Stimulated activated memory B cell treated with anti-CD40 and anti-IgM and Interleukin-4, amounts not matched to agents 10 μg/mL and 1 μg/mL and 100 μg/mL, for 72 hours (primary cell): ENCODE measurements around the gene ARHGAP24.
A peak's percentile ranks its signal among the peaks of the same experiment; 100 is the strongest.
"Not testable (repeated sequence)": the region's sequence is repeated elsewhere in the genome, so short reads cannot be mapped to it uniquely, and the experiment has no call there.

Source experiments
- ATAC-seq: fragments of 150-1000 bp; cut with Tn5 transposase; 2 replicates; pipeline ENCODE4 v1.10.0; 2021
- H3K27ac Mint-ChIP-seq: one replicate; pipeline ENCODE4 v1.8.0; 2022; ENCODE audit warnings: mild to moderate bottlenecking, mixed read lengths
- H3K27me3 Mint-ChIP-seq: one replicate; pipeline ENCODE4 v1.8.0; 2022; ENCODE audit warnings: mixed read lengths
- H3K36me3 Mint-ChIP-seq: one replicate; pipeline ENCODE4 v1.8.0; 2022; ENCODE audit warnings: mixed read lengths
- H3K4me1 Mint-ChIP-seq: one replicate; pipeline ENCODE4 v1.8.0; 2022; ENCODE audit warnings: mixed read lengths
- H3K4me3 Mint-ChIP-seq: one replicate; pipeline ENCODE4 v1.8.0; 2022; ENCODE audit warnings: mild to moderate bottlenecking, moderate library complexity, mixed read lengths
- H3K9me3 Mint-ChIP-seq: one replicate; pipeline ENCODE4 v1.8.0; 2022; ENCODE audit warnings: mixed read lengths

Gene ARHGAP24

DNA sequence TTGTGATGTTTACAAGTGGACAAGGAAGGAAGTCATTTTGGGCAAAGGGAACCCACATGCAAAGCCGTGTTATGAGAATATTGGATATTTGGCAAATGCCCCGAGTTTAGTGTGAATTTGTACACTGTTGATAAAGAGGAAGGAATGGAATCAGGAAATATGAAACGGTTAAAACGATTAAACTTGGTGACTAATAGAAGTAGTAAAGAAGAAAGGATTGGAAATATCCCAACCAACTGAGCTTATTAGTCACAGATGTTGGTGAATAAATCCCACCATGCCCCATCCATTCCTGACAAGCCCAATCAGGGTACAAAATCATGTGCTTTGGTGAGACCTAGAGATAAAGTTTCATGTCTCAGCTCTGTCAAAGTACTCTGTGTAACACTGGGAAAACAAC is 22.0 kb downstream of the ARHGAP24 start:
- H3K27ac Mint-ChIP-seq = peak overlapping the region; percentile 90
- peaks cover 13% of the 10 kb centered on the region for H3K36me3 Mint-ChIP-seq
- peaks cover 2% of the 10 kb centered on the region for H3K9me3 Mint-ChIP-seq
- no peak overlapping the region for H3K4me3 Mint-ChIP-seq
- peaks cover 74% of the 10 kb centered on the region for H3K4me1 Mint-ChIP-seq
- H3K27me3 Mint-ChIP-seq = no peaks in the 10 kb centered on the region
- no peak for ATAC-seq

DNA sequence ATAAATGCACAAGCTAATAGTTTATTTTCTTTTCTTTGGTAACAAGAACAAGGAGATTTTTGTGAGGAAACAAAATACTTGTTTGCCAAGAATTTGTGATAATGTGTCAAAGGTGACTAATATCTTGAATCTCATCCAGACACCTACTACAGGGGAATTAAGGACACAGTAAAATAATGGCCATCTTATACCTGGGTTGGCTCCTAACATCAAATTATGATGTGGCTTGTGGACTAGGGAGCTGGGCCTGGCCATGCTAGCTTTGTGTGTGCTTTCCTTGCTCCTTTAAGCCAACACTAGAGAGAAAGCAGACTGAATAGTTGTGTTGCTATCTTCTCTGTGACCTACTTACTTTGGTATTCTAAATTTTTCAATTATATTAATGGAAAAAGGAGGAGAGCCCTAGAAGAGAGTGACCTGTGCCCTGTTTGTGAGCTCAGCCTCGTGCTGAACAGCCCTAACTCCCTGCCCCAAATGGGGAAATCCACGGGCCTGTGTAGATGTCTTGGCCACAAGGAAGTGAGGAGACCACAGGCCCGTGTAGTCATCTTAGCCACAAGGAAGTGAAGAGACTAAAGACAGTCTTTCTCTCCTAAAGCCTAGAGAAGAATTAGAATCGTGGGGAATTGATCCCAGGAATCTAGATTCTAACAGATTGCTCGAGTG is 23.3 kb downstream of the ARHGAP24 start:
- no peaks in the 10 kb centered on the region for H3K27me3 Mint-ChIP-seq
- peak; percentile 100 for ATAC-seq
- peaks cover 75% of the 10 kb centered on the region for H3K4me1 Mint-ChIP-seq
- peaks cover 2% of the 10 kb centered on the region for H3K9me3 Mint-ChIP-seq
- peaks cover 16% of the 10 kb centered on the region for H3K36me3 Mint-ChIP-seq
- peak overlapping the region; percentile 90 for H3K27ac Mint-ChIP-seq
- peak overlapping the region; percentile 58 for H3K4me3 Mint-ChIP-seq

DNA sequence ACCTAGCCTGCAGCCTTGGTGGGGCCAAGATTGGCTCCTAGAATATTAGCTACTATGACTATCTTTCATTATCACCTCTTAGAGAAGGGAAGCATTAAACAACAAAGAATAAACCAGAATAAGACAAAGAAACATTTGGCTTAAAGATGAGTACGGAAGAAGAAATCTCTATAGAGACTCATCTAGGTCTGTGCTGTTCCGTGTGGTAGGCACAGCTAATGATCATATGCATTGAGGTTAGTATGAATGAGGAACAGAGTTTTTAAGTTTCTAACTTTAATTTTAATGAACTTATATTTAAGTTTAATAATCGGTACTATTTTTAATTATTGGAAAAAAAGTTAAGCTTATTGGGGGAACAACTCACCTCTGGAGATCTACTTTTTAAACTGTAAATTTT is 24.6 kb downstream of the ARHGAP24 start:
- peaks cover 9% of the 10 kb centered on the region for H3K9me3 Mint-ChIP-seq
- H3K36me3 Mint-ChIP-seq = peaks cover 21% of the 10 kb centered on the region
- peak; percentile 75 for ATAC-seq
- peak overlapping the region; percentile 90 for H3K27ac Mint-ChIP-seq
- H3K4me3 Mint-ChIP-seq = peak overlapping the region; percentile 61
- H3K4me1 Mint-ChIP-seq = peaks cover 82% of the 10 kb centered on the region
- no peaks in the 10 kb centered on the region for H3K27me3 Mint-ChIP-seq

DNA sequence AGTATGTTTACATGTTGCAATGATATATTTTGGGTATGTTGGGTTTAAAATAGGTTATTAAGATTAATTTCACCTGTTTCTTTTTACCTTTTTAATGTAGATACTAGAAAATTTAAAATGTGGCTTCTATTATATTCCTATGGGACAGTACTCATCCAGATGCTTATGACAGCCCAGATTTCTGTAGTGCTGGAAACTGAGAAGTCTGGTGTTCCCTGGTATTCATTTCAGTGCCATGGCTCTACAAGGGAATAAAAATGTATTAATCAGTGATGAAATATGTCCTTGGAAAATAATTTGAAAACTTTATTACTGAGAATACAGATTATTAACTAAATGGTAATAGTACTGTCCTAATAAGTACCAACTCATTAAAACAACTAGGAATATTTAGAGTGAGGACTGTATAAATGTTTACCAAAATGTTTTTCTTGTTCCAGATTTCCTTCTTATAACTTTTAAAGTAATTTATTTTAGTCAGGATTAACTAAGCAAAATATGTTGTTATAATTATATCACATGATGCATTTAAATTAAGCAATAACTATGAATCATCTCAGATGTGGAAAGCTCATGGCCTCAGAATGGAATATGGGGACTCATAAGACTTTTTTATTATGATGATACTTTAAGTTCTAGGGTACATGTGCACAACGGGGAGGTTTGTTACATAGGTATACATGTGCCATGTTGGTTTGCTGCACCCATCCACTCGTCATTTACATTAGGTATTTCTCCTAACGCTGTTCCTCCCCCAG is 25.3 kb downstream of the ARHGAP24 start:
- no peak overlapping the region for H3K27ac Mint-ChIP-seq
- no peak overlapping the region for H3K4me3 Mint-ChIP-seq
- no peak for ATAC-seq
- H3K4me1 Mint-ChIP-seq = peaks cover 87% of the 10 kb centered on the region
- no peaks in the 10 kb centered on the region for H3K27me3 Mint-ChIP-seq
- H3K9me3 Mint-ChIP-seq = peaks cover 11% of the 10 kb centered on the region
- H3K36me3 Mint-ChIP-seq = peaks cover 28% of the 10 kb centered on the region

DNA sequence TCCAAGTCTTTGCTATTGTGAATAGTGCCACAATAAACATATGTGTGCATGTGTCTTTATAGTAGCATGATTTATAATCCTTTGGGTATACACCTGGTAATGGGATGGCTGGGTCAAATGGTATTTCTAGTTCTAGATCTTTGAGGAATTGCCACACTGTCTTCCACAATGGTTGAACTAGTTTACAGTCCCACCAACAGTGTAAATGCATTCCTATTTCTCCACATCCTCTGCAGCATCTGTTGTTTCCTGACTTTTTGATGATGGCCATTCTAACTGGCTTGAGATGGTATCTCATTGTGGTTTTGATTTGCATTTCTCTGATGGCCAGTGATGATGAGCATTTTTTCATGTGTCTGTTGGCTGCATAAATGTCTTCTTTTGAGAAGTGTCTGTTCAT is 26.2 kb downstream of the ARHGAP24 start:
- H3K27ac Mint-ChIP-seq = peak overlapping the region; percentile 12
- ATAC-seq, H3K27me3 Mint-ChIP-seq, H3K4me3 Mint-ChIP-seq: not testable (repeated sequence)
- peaks cover 35% of the 10 kb centered on the region for H3K36me3 Mint-ChIP-seq
- H3K9me3 Mint-ChIP-seq = peaks cover 13% of the 10 kb centered on the region
- H3K4me1 Mint-ChIP-seq = peaks cover 87% of the 10 kb centered on the region

DNA sequence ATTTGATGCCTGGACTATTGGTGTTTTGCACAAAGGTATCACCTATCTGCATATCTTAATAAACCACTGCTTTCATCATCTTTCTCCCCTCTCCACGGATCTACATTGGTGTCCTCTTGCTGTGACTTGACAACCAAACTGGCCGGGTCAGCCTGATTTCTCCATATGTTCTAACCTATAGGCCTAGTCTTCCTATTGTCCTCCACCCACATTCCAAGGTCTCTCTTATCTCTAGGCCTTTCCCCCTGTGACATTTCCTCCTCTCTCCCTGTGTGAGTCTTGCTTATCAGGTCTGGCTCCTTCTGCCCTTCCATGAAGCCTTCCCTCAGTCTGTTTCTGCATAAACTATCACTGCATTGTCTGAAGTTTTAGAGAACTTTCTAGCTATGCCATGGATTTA is 33.7 kb downstream of the ARHGAP24 start:
- H3K27me3 Mint-ChIP-seq = no peaks in the 10 kb centered on the region
- H3K4me1 Mint-ChIP-seq = peaks cover 59% of the 10 kb centered on the region
- peaks cover 53% of the 10 kb centered on the region for H3K36me3 Mint-ChIP-seq
- H3K9me3 Mint-ChIP-seq = peaks cover 19% of the 10 kb centered on the region
- no peak overlapping the region for H3K4me3 Mint-ChIP-seq
- no peak for ATAC-seq
- no peak overlapping the region for H3K27ac Mint-ChIP-seq

DNA sequence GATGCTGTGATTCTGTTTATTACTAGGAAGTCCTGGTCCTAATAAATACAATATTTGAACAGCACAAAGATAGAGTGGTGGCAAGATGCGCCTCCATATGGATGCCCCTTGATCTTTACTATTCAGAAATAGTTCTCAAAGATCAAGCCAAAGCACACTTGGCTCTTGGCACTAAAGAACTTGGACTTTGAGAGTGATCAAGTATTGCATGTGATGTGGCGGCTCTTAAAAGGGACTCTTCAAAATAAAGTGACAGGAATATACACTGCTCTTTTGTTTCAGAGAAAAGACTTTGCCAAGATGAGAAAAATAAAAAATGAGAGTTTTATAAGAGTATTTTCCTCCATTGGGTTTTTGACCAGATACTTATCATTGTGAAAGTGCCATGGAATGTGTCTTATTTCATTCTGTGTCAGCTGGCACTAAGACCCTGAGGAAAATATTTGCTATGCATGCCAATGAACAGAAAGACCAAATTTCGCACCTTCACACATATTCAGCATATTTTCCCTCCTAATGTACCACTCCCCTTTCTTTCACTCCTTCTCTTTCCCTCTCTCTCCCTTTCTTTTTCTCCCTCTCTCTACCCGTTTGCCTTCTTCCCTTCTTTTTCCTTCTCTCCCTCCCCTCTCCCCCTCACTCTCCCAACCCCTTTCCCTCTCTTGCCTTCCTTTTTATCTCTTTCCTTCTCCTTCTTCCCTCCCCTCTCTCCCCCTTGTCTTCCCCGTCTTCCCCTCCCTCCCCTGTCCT is 35.1 kb downstream of the ARHGAP24 start:
- peaks cover 12% of the 10 kb centered on the region for H3K9me3 Mint-ChIP-seq
- no peak overlapping the region for H3K4me3 Mint-ChIP-seq
- no peaks in the 10 kb centered on the region for H3K27me3 Mint-ChIP-seq
- peaks cover 39% of the 10 kb centered on the region for H3K36me3 Mint-ChIP-seq
- peaks cover 59% of the 10 kb centered on the region for H3K4me1 Mint-ChIP-seq
- ATAC-seq = no peak
- H3K27ac Mint-ChIP-seq = peak overlapping the region; percentile 8

DNA sequence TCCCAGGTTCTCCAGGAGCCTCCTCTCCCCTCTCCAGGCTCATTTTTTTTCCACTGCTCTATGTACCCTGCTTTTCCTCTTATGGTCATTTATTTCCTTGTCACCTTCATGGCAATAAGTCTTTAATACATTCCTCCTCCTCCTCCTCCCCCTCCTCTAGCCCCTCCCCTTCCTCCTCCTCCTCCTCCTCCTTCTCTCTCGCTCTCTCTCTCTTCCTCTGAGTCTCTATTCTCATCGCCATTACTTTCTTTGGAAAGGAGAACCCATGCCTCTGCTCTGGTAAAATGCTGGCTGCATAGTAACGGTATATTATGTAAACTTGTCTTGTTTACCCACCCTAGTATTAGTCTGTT is 35.7 kb downstream of the ARHGAP24 start:
- H3K27ac Mint-ChIP-seq = peak overlapping the region; percentile 8
- ATAC-seq = no peak
- H3K4me1 Mint-ChIP-seq = peaks cover 59% of the 10 kb centered on the region
- peaks cover 34% of the 10 kb centered on the region for H3K36me3 Mint-ChIP-seq
- no peak overlapping the region for H3K4me3 Mint-ChIP-seq
- H3K9me3 Mint-ChIP-seq = peaks cover 7% of the 10 kb centered on the region
- H3K27me3 Mint-ChIP-seq = no peaks in the 10 kb centered on the region

DNA sequence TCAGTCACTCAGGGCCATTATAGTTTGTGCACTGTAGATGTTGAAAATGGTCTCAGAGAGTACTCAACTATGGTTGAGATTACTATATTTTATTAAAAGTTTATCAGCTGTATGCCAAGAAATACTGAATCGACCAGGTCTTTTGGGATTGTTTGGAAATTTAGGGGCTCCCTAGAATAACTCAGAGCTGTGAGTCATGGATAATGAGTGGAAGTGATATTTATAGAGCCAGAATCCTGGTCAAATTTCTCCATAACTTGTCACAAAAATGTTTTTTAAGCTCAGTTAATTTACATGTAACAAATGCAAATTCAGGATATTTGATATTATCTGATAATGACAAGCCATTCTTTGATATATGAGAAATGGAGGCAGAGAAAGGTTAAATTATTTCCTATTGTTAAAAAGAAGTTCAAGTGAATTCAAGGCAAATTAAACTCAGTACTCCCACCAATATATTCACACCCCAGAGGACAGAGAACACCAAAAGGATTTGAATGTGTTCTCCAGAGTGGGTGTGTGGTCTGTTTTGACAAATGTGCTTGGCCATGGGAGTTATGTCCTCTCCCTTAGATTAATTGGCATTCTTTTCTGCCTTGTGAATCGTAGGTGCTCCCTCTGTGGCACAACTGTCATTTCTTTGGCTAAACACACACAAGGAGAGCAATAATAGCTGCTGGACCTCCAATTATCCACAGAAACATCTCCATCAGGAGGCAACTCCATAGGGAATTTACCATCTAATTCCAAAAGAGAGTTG is 37.7 kb downstream of the ARHGAP24 start:
- no peaks in the 10 kb centered on the region for H3K27me3 Mint-ChIP-seq
- no peak overlapping the region for H3K27ac Mint-ChIP-seq
- no peak overlapping the region for H3K4me3 Mint-ChIP-seq
- peaks cover 23% of the 10 kb centered on the region for H3K36me3 Mint-ChIP-seq
- peaks cover 7% of the 10 kb centered on the region for H3K9me3 Mint-ChIP-seq
- H3K4me1 Mint-ChIP-seq = peaks cover 57% of the 10 kb centered on the region
- ATAC-seq = no peak

DNA sequence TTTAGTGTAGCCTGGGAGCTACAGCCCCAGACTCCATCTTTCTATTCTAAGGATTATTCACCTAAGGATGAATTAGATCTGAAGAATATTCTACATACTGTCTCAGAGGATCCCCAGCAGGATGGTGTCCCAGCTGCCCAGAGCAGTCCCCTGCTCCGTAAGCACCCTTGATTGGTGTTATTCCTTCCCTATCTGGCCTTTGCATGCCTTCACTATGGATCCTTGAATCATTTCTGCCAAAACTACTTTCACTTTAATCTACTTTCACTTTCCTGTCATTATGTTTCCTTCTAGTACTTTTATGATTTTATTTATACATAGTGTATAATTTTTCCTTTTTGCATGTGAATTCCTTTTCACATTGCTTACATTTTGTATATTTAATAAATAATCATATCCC is 39.2 kb downstream of the ARHGAP24 start:
- peaks cover 7% of the 10 kb centered on the region for H3K9me3 Mint-ChIP-seq
- peak overlapping the region; percentile 23 for H3K27ac Mint-ChIP-seq
- peak overlapping the region; percentile 46 for H3K4me3 Mint-ChIP-seq
- H3K27me3 Mint-ChIP-seq = no peaks in the 10 kb centered on the region
- peaks cover 53% of the 10 kb centered on the region for H3K4me1 Mint-ChIP-seq
- H3K36me3 Mint-ChIP-seq = peaks cover 24% of the 10 kb centered on the region
- ATAC-seq = no peak

DNA sequence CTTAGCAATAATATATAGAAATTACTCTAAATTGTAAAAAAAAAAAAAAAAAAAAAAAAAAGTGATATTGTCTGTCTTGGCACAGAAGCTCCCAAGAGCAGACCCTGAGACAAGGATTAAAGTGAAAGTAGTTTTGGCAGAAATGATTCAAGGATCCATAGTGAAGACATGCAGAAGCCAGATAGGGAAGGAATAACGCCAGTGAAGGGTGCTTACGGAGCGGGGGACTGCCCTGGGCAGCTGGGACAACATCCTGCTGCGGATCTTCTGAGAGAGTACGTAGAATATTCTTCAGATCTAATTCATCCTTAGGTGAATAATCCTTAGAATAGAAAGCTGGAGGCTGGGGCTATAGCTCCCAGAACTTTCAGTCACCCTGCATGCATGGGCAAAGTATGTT is 39.8 kb downstream of the ARHGAP24 start:
- no peak for ATAC-seq
- H3K27ac Mint-ChIP-seq = peak overlapping the region; percentile 23
- no peak overlapping the region for H3K4me3 Mint-ChIP-seq
- H3K36me3 Mint-ChIP-seq = peaks cover 24% of the 10 kb centered on the region
- H3K27me3 Mint-ChIP-seq = no peaks in the 10 kb centered on the region
- H3K4me1 Mint-ChIP-seq = peaks cover 55% of the 10 kb centered on the region
- peaks cover 7% of the 10 kb centered on the region for H3K9me3 Mint-ChIP-seq

DNA sequence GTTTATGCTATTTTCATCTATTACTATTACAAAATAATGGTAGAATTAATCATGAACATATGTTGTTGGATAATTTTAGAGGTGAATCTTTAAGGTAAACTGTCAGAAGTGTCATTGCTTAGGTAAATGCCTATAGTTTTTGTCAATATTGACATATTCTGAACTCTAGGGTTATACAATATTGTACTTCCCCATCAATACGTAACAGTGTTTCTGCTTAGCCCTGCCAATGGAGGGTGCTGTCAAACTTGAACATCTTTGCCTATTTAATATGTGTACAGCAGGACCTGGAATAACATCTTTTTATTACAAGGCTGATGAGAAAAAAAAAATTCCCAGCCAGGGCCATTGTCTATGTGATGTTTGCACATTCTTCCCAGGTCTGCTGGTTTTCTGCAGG is 40.8 kb downstream of the ARHGAP24 start:
- H3K27me3 Mint-ChIP-seq = no peaks in the 10 kb centered on the region
- ATAC-seq = no peak
- no peak overlapping the region for H3K4me3 Mint-ChIP-seq
- H3K4me1 Mint-ChIP-seq = peaks cover 55% of the 10 kb centered on the region
- peaks cover 1% of the 10 kb centered on the region for H3K9me3 Mint-ChIP-seq
- H3K27ac Mint-ChIP-seq = no peak overlapping the region
- H3K36me3 Mint-ChIP-seq = peaks cover 17% of the 10 kb centered on the region

DNA sequence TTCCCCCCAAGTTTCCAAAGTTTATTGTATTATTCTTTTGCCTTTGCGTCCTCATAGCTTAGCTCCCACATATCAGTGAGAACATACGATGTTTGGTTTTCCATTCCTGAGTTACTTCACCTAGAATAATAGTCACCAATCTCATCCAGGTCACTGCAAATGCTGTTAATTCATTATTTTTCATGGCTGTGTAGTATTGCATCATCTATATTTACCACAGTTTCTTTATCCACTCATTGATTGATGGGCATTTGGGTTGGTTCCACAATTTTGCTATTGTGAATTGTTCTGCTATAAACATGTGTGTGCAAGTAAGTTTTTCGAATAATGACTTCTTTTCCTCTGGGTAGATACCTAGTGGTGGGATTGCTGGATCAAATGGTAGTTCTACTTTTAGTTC is 43.6 kb downstream of the ARHGAP24 start:
- not testable (repeated sequence) for H3K27ac Mint-ChIP-seq, H3K4me3 Mint-ChIP-seq, ATAC-seq, H3K27me3 Mint-ChIP-seq, H3K9me3 Mint-ChIP-seq
- H3K36me3 Mint-ChIP-seq = peaks cover 12% of the 10 kb centered on the region
- H3K4me1 Mint-ChIP-seq = peaks cover 73% of the 10 kb centered on the region

DNA sequence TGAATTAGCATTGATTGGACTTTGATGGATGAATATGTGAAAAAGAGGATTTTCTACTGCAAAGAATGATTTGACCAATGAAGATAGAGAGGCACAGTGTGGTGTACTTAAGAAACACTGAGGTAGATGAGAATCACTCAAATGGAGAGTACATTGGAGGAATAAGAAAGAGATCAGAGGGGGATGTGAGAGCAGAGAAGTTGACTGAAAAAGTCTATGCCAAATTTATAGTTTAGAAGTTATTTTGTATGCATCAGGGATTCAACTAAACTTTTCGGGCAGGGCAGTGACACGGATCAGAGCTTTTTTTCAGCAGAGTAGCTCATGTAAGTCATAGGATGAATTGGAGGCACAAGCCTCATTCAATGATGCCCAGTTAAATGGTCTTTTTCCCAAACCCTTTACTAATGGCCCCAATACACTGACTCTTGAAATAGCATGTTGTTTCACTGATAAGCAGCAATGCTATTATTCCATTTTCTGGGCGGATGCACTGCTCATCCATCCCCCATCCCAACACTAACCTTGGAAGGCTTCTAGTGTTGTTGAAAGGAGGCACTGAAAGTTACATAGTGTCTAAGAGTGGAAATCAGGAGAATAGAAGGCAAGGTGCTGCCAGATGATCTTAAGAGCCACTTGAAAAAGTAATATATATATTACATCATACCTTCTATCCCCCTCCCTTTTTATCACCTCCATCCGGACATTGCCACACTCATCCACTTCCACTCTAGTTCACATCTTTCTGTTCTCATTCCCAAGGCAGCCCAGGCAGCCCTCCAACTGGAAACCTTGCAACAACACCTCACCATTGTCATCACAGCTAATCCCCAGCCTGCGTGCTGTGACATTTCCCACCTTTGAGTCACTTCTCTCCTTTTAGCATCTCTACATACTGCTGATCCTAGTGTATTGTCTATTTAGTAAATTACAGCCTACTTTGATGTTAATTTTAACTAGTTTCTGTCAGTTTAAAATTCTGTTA is 46.1 kb downstream of the ARHGAP24 start:
- H3K9me3 Mint-ChIP-seq = no peaks in the 10 kb centered on the region
- H3K36me3 Mint-ChIP-seq = peaks cover 12% of the 10 kb centered on the region
- H3K4me1 Mint-ChIP-seq = peaks cover 54% of the 10 kb centered on the region
- peak; percentile 86 for ATAC-seq
- peak overlapping the region; percentile 85 for H3K27ac Mint-ChIP-seq
- H3K27me3 Mint-ChIP-seq = no peaks in the 10 kb centered on the region
- H3K4me3 Mint-ChIP-seq = peak overlapping the region; percentile 32
